HG03432 (cell line): ENCODE measurements around the gene CRYGD.
"Not testable (repeated sequence)": the region's sequence is repeated elsewhere in the genome, so short reads cannot be mapped to it uniquely, and the experiment has no call there.

Source experiments
- ATAC-seq: cut with Tn5 transposase; IDR thresholded peaks from one replicate; pipeline ENCODE4 v1.9.1; 2021; ENCODE audit warnings: mild to moderate bottlenecking, moderate library complexity; ENCODE audit not compliant: unreplicated experiment

The CRYGD gene

GRCh38 chr2:208124013-208124715 is at the start of gene CRYGD:
Gene CRYGD (minus strand): TSS chr2:208124524. CDS start chr2:208124473, 51 bp downstream.
- ATAC-seq: not testable (repeated sequence)

DNA sequence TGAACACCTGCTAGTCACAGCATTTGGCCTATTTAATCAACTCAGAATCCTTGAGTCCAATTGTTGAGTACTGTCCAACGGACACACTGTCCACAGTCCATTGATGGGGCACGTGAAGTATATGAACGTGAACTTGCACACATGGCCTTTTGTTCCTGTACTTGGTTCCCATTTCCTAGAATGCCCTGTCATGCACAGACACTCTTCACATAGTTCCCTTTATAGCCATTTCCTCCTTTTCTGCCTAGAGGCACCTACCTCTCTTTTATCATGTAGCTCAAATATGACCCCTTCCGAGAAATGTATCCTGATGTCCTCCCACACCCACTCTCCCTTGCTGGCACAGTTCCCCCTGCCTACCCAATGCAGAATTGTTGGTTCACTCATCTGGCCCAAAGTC is 47.8 kb upstream of the CRYGD start:
- ATAC-seq: no peak

DNA sequence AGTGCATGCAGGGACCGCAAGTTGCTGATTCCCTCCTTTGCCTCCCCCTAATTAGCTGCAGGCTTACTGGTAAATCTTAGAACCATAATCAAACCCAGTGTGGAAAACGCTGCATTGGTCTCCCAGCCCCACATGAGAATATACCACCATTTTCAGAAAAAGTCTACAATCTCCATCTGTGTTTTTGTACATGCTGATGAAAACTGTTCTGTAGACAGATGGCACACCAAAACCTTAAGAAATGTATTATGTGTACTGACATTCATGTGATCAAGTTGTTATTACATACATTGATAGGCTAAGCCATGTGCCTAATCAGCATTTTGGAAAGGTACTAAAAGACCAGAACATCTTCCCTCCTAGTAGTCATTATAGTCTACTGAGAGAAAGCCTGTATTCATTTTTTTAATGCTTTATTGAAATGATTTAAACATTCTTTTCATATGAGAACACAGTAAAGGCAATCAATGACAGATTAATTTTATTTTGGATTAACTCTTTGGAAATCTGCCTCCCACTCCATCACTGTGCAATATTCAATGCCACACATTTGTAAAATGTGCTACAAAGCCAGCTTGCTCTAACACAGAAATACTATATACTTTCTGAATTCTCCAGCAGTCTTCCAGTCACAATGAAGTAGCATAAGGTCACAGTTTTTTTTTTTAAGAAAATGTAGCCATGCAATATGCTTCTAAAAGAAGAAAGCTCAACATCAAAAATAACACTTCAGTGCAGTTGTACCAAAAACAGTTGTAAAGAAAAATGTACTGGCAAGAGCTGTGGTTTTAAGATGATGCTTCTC is 40.8 kb upstream of the CRYGD start:
- ATAC-seq: no peak

GRCh38 chr2:208163489-208163888 is 39.2 kb upstream of the CRYGD start, which contains the start of gene CRYGA:
Gene CRYGA (minus strand): TSS chr2:208163589. CDS start chr2:208163556, 33 bp downstream.
- ATAC-seq: no peak

- no peak for ATAC-seq
These were observed 32.1 kb upstream of the CRYGD start for GRCh38 chr2:208156439-208156838.

- ATAC-seq: no peak
These were observed 28.8 kb upstream of the CRYGD start for GRCh38 chr2:208153156-208153555.

DNA sequence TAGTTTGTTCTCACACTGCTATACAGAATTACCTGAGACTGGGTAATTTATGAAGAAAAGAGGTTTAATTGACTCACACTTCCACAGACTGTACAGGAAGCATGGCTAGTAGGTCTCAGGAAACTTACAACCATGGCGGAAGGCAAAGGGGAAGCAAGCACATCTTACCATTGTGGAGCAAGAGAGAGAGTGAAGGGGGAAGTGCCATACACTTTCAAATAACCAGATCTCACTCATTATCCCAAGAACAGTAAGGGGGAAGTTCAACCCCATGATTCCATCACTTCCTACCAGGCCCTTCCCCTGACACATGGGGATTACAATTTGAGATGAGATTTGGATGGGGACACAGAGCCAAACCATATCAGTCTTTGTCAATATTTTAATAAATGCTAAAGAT is 26.6 kb upstream of the CRYGD start:
- ATAC-seq: no peak

GRCh38 chr2:208150094-208150493 is 25.8 kb upstream of the CRYGD start:
- ATAC-seq: no peak

- ATAC-seq: no peak
These were observed 24.5 kb upstream of the CRYGD start for GRCh38 chr2:208148803-208149202.

DNA sequence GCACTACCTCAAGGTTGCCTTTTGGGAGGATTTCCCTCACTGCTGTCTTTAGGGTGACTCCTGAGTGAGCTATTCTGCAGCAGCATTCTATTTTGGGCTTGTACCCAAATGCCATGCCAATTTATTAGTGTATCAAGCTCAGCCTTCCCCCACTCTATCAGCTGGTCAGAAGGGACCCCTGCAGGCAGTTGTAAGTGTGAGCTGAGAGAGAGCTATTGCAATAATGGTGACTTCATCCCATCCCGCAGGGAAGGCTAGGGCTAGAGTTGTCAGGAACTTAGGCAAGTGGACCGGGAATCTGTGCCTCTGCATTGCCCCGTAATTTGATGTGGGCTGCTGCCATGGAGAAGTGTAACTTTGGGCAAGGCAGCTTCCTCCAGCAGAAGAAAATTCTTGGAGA is 23.4 kb upstream of the CRYGD start:
- ATAC-seq: no peak

DNA sequence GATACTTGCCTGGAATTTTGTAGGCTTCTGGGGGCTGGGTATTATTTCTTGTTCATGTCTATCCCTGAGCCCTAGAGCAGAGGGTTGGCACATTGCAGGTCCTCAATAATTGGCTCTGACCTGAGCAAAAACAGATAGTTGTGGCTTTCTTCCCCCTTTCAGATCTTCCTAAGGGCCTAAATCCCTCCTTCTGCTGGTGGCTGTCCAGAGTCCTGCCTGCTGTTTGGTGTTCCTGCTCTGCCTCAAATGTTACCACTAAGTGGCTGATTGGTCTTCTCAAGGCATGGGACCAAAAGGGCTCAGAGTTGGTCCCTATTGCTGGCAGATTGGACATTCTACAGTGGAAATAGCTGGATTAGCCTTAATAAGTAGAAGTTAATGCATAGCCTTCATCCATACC is 22.7 kb upstream of the CRYGD start:
- no peak for ATAC-seq

GRCh38 chr2:208146006-208146405 is 21.7 kb upstream of the CRYGD start, which contains the start of gene CRYGB:
Gene CRYGB (minus strand): TSS chr2:208146158. CDS start chr2:208146120, 38 bp downstream.
- ATAC-seq: no peak

- no peak for ATAC-seq
These were observed 18.8 kb upstream of the CRYGD start for GRCh38 chr2:208142925-208143799.

GRCh38 chr2:208142240-208142924 is 18.1 kb upstream of the CRYGD start:
- no peak for ATAC-seq

DNA sequence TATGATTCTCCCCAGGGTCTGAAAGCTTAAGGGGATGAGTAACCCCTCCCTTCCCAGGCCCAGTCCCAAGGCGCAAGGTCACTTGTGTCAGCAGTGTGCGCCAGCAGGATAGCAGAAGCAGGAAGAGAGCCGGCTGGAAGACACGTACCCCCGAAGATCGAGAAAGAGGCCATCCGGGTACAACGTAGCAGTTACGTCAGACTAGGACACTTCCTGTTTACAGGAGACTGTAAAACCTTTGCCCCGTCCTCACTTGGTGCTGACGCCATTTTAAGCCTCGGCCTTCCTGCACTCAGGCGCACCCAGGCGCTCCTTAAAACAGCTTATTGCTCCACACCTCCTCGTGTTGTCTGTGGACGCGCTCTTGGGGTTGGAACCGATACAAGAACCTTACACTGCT is 15.1 kb upstream of the CRYGD start:
- ATAC-seq: no peak

- ATAC-seq: not testable (repeated sequence)
These were observed 14.0 kb upstream of the CRYGD start for GRCh38 chr2:208138334-208138733.

DNA sequence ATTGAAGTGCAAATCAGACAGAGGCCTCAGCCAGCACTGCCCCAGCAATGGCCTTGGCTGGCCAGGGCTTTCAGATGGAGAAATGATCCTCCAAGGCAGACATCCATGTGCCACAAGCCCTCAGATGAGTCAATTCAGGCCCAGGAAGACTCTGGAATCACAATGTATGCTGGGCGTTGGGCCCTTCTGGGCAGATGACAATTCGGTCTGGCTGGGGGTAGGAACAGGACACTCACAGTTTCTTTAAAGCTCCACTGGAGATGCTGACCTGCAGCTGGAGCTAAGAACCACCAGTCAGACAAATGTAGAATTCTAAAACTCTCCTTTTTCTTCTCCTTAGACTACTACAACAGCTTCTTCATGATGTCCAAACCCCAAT is 12.4 kb upstream of the CRYGD start:
- ATAC-seq: no peak

GRCh38 chr2:208135794-208136715 is 11.7 kb upstream of the CRYGD start:
- no peak for ATAC-seq

DNA sequence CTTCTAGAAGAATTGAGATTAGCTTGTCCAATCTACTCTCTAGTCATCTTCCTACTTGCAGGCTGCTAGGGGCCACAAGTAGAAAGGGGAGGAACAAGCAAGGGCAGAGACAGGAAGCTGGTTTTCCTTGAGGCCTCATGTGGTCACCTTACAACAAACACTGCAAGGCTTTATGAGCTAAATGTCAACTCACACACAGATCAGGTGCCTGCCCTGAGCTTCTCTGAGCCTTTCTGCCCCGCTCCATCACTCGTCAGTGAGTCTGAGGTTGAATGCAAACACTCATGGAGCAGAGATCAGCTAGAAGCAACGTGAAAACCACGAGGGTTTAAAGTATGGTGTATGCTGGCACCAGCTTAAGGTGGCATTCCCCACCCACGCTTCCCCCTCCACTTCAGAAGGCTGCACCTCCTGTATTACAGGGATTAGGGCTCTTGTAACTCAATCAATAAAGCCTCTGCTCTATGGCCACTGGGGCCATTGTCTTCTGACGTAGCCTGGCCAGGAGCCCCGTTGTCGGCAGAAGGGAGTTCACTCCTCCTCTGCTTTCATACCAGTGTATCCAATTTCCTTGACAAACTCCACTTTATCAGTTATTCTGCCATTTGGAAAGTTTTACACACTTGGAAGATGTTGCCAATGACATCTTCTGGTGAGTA is 10.7 kb upstream of the CRYGD start:
- no peak for ATAC-seq
